Aorta (tissue), 5 donors: ENCODE results near the gene ITSN1. TPM values are rescaled to one million over a fixed set of nuclear protein-coding genes. Genes with fewer than 3 reads are reported as not detected.
"Not testable (repeated sequence)": the region's sequence is repeated elsewhere in the genome, so short reads cannot be mapped to it uniquely, and the experiment has no call there.

Experiments used
- ATAC-seq: fragments of 200-7000 bp; cut with Tn5 transposase; one replicate; pipeline ENCODE4 v1.9.1; 2022; ENCODE audit warnings: moderate library complexity; ENCODE audit not compliant: low FRiP score
- DNase-seq, 2 donors: peaks; one replicate each; pipeline ENCODE4 v3.0.0-alpha.2; 2020
- H3K27ac ChIP-seq, 2 donors: one replicate each; pipeline ENCODE4 v1.5.1; 2013; ENCODE audit warnings: low read length in 2 of 2, mild to moderate bottlenecking in 2 of 2, moderate library complexity in 2 of 2, control low read depth in 1 of 2, inconsistent platforms in 1 of 2, low read depth in 1 of 2
- H3K27me3 ChIP-seq, 2 donors: one replicate each; pipeline ENCODE4 v1.6.1; 2013; ENCODE audit warnings: control low read depth in 1 of 2, low read length in 1 of 2, mild to moderate bottlenecking in 1 of 2, moderate library complexity in 1 of 2; ENCODE audit not compliant: insufficient read depth in 2 of 2, control insufficient read depth in 1 of 2
- H3K36me3 ChIP-seq, 2 donors: one replicate each; pipeline ENCODE4 v1.6.1; 2013; ENCODE audit warnings: control low read depth in 1 of 2, low read length in 1 of 2, mild to moderate bottlenecking in 1 of 2; ENCODE audit not compliant: insufficient read depth in 2 of 2, control insufficient read depth in 1 of 2
- H3K4me1 ChIP-seq, 2 donors: one replicate each; pipeline ENCODE4 v1.6.1; 2013; ENCODE audit warnings: low read length in 2 of 2, control low read depth in 1 of 2, mild to moderate bottlenecking in 1 of 2, moderate library complexity in 1 of 2; ENCODE audit not compliant: insufficient read depth in 2 of 2, control insufficient read depth in 1 of 2
- H3K4me3 ChIP-seq, 2 donors: one replicate each; pipeline ENCODE4 v1.5.1; 2013; ENCODE audit warnings: low read length in 2 of 2, control low read depth in 1 of 2, mild to moderate bottlenecking in 1 of 2
- H3K9me3 ChIP-seq: one replicate; pipeline ENCODE4 v1.6.1; 2013; ENCODE audit warnings: mild to moderate bottlenecking, low read length; ENCODE audit not compliant: control insufficient read depth
- WGBS, 2 donors: extraction: QIAGEN DNeasy Blood & Tissue Kit; methylation state at CpG; one replicate each; pipeline ENCODE4 v1.1.7; 2013; 5-methylcytosine and 5-hydroxymethylcytosine counted together
- intact Hi-C, 2 donors: fragments of 100-400 bp; cut with DNase I; formaldehyde crosslinking; loops; one replicate each; pipeline versions ENCODE4 v1.14.2 to v1.15.0; 2022
- polyA plus RNA-seq, 2 donors: library from polyadenylated mRNA; stranded (reverse); fragments of 200-250 nt; gene quantifications; one replicate each; pipeline ENCODE4 v1.2.3, GENCODE V29; 2013
- total RNA-seq, 2 donors: library from RNA; stranded (reverse); fragmentation: NEBNext Ultra II Directional; extraction: Animal tissue kit (Norgen Biotek cat#: 25700); gene quantifications; one replicate each; pipeline ENCODE4 v1.2.1, GENCODE V29; 2021
- donor health status: healthy with polysubstance abuse.
- donor health status: Bipolar disorder and iron deficiency.
- donor health status: DM: no; HTN: no; CAD: no.
- donor health status: DM: no; HTN: no; CAD: no.
- donor health status: DM: yes; HTN: yes; CAD: no.

The ITSN1 gene
- total and polyA plus RNA-seq, 4 donors: 20.8 to 103 (median 37.1) TPM

DNA sequence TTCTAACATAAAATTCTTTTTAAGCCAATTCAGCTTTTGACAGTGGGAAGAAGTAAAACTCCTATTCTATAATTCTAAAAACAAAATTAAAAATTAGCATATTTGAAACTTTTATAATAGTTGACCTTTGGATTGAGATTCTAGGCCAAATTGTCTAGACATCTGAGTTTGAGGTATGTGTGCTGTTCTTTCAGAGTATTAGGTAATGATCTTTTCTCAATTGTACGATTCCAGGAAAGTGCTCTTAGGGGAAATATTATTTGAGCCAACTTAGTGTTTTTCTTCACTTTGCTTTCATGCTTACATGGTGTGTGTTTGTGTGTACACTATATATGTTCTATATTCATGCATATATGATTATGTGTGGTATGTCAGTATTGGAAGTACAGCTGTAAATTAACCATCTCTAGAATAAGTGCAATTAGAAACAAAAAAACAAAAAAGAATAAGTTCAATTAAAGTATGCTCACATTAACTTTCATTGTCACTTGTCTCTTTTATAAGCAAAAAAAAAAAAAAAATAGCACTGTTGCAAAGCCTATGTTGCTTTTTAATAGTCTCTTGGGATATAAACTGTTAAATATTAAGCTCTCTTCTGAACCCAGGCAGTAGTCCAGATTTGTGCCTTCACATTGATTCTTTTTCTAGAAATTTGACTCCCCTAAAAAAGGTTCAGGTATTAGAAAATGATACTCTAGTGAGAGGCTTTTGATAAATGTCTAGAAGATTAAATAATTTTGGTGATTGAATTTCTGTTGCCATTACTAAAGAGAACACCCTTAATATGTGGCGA, 141.1 kb downstream of the ITSN1 start:
- DNase-seq: no peak
- Histone ChIP-seq H3K9me3 (no peaks in the 10 kb centered on the region), H3K27me3 (no peaks in the 10 kb centered on the region), H3K36me3 (peaks cover 2 to 4% of the 10 kb centered on the region in 2 donors), H3K4me1 (no peaks in the 10 kb centered on the region), H3K4me3 (no peak overlapping the region), H3K27ac (no peak overlapping the region)
- no peak for ATAC-seq
- WGBS, 2 donors: 52 to 59% methylated on average over 2 of the region's 2 CpGs
- intact Hi-C loops: no loop called here

DNA sequence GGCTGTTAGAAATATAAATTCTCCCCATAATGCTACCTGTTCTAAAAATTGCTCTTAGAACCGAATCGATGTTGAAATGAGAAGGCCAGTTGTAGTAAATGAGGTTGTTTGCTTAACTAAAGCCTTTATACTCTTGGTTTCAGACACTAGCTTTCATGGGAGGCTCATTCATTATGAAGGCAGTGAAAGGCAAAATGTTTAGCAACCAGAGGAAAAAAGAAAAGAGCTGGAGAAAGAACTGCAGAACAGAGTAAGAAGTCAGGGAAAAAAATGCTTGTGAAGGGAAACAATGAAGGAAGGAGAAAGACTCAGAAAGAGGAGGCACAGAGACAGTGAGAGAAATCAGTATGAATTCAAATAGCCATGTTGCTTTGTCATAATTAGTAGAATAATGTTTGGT, 145.1 kb downstream of the ITSN1 start:
- intact Hi-C loops: no loop called here
- WGBS, 2 donors: 27 to 31% methylated on average over 2 of the region's 2 CpGs
- no peak for ATAC-seq

DNA sequence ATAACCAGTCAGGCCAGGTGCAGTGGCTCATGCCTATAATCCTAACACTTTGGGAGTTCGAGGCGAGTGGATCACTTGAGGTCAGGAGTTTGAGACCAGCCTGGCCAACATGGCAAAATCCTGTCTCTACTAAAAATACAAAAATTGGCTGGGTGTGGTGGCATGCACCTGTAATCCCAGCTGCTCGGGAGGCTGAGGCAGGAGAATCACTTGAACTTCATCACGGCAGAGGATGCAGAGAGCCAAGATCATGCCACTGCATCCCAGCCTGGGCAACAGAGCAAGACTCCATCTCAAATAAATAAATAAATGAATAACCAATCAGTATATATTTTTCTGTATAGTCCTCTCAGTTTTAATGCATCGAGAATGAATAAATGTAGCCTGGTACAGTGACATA, 146.1 kb downstream of the ITSN1 start:
- ATAC-seq, H3K36me3 ChIP-seq, H3K4me1 ChIP-seq, H3K27ac ChIP-seq, intact Hi-C loops, H3K9me3 ChIP-seq, DNase-seq, H3K27me3 ChIP-seq, H3K4me3 ChIP-seq: not testable (repeated sequence)
- 97 to 99% methylated on average over 5 of the region's 5 CpGs for WGBS, 2 donors

More for the DNA sequence above, 145.1 kb downstream of the ITSN1 start:
- H3K27ac ChIP-seq: no peak overlapping the region
- no peaks in the 10 kb centered on the region for H3K9me3 ChIP-seq
- no peak for DNase-seq
- H3K4me1 ChIP-seq: no peaks in the 10 kb centered on the region
- no peaks in the 10 kb centered on the region for H3K27me3 ChIP-seq
- peaks cover 2 to 4% of the 10 kb centered on the region in 2 donors for H3K36me3 ChIP-seq
- H3K4me3 ChIP-seq: no peak overlapping the region

DNA sequence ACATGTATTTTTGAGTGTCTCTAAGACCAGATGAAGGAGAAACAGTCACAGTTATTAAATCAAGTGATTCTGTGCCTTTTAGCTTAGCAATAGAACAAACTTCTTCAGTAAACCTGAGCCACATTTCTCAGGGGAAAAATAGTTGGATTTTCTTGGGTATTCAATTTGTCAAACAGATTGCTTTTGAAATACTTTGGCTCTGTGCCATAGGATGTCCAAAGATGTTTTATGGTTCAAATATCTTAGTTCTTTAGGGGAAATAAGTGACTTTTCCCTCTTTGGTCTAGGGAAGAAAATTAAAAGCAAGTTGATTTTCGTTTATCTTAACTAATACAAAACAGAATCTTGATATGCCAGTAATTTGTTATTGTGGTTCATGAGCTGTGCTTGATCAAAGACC, 147.4 kb downstream of the ITSN1 start:
- Histone ChIP-seq H3K4me3 (no peak overlapping the region), H3K27ac (no peak overlapping the region), H3K9me3 (no peaks in the 10 kb centered on the region), H3K27me3 (no peaks in the 10 kb centered on the region), H3K4me1 (no peaks in the 10 kb centered on the region), H3K36me3 (peaks cover 2 to 4% of the 10 kb centered on the region in 2 donors)
- WGBS, 2 donors: 73 to 86% methylated on average over 1 of the region's 1 CpG
- ATAC-seq: no peak
- intact Hi-C loops: no loop called here
- DNase-seq: no peak

DNA sequence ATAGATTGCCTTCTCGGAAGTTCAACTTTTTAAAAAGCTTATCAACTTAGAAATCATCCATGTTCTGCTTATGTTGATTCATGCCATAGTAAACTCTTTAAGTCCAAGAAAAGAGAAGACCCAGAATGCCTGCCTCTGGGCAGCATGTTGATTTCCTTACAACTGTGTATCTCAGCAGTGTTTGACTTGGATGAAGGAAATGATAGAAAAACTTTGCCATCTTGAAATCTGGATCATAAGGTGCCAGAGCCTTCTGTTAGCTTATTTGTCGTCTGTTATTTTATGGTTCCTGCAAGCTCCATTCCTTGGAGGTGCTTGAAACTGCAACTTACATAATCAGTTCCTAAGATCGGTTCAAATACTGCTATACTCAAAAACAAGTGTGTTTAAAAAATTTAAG, 148.8 kb downstream of the ITSN1 start:
- H3K36me3 ChIP-seq: peaks cover 2 to 4% of the 10 kb centered on the region in 2 donors
- no peaks in the 10 kb centered on the region for H3K27me3 ChIP-seq
- H3K27ac ChIP-seq: no peak overlapping the region
- 17 to 22% methylated on average over 3 of the region's 3 CpGs for WGBS, 2 donors
- H3K4me1 ChIP-seq: no peaks in the 10 kb centered on the region
- DNase-seq (no peak), ATAC-seq (no peak)
- no peaks in the 10 kb centered on the region for H3K9me3 ChIP-seq
- H3K4me3 ChIP-seq: no peak overlapping the region
- intact Hi-C loops: no loop called here

DNA sequence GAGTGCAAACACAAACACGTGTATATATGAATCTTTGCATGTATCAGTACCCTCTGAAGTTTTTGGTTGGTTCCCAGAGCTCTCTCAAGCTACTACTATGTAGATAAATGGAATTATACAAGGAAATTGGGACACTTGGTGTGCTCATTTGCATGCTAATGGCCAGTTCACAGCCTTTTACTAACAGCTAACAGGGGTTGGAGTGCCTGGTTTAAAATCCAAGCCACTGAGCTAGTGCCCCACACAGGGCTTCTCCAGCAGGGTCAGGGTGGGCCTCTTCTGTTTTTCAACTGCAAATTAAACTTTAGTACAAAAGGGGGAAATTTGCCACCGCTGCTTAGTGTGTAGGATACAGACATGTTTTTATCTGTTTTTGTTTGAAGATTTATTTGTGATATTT, 152.3 kb downstream of the ITSN1 start:
- no peaks in the 10 kb centered on the region for H3K4me1 ChIP-seq
- H3K9me3 ChIP-seq: no peaks in the 10 kb centered on the region
- intact Hi-C loops: no loop called here
- H3K27me3 ChIP-seq: no peaks in the 10 kb centered on the region
- DNase-seq: no peak
- ATAC-seq: no peak
- WGBS, 2 donors: 61 to 64% methylated on average over 2 of the region's 2 CpGs
- peaks cover 0 to 5% of the 10 kb centered on the region in 2 donors for H3K36me3 ChIP-seq
- H3K27ac ChIP-seq: no peak overlapping the region
- H3K4me3 ChIP-seq: no peak overlapping the region

DNA sequence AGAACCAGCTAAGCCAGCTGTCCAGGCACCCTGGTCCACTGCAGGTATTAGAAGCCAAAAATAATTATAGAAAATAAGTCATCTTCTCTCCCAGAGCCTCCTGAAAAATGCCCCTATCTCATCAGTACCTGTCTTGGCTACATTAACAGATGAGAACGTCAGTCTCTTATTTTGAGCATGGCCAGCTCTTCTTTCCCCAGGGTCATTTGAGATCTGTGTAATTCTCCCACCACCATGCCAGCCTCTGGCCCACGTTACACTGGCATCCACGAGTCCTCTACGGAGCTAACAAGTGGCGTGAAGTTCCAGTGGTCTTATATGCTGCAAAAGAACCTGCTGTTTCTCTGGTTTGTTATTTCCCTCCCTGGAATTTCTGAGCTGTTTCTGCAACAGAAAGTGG, 155.3 kb downstream of the ITSN1 start:
- WGBS, 2 donors: 72 to 79% methylated on average over 5 of the region's 5 CpGs
- Histone ChIP-seq H3K4me1 (no peaks in the 10 kb centered on the region), H3K4me3 (no peak overlapping the region), H3K36me3 (peaks cover 0 to 5% of the 10 kb centered on the region in 2 donors), H3K27ac (no peak overlapping the region), H3K9me3 (no peaks in the 10 kb centered on the region), H3K27me3 (no peaks in the 10 kb centered on the region)
- DNase-seq: no peak
- no peak for ATAC-seq
- intact Hi-C loops: no loop called here

DNA sequence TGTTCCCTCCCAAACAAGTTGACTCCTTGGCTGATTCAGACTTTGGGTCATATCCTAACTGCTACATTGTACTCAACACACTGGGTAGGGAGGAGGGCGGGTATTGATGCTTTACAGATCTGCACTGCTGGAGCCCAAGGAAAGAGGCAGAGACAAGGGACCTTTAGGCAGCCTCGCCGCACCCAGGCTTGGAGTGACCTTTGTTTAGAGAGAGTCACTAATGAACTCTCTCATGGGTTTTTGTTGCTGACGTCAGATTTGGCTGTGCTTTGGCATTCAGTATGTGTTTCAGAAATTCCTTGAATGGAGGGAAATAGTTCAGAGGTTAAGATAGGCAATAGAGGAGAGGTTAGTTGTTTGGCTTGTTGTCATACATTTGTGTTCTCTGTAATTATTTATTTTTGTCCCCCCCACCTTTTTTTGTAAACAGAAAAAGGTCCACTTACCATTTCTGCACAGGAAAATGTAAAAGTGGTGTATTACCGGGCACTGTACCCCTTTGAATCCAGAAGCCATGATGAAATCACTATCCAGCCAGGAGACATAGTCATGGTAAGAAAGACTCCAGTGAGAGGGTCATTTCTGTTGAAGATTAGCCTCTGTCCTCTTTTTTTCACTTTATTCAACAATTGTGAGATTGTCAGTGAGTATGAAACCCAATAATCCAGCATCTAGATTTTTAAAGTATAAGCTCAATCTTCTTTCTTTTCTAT, 157.2 kb downstream of the ITSN1 start:
- ATAC-seq (no peak), DNase-seq (no peak)
- Histone ChIP-seq H3K36me3 (peaks cover 0 to 5% of the 10 kb centered on the region in 2 donors), H3K4me1 (peaks cover 0 to 2% of the 10 kb centered on the region in 2 donors), H3K27ac (no peak overlapping the region), H3K27me3 (no peaks in the 10 kb centered on the region), H3K9me3 (no peaks in the 10 kb centered on the region), H3K4me3 (no peak overlapping the region)
- intact Hi-C loops: no loop called here
- 71 to 78% methylated on average over 5 of the region's 5 CpGs for WGBS, 2 donors
